Heart left ventricle (tissue), 16 donors: ENCODE data around the gene PKD1. TPM values are rescaled to one million over a fixed set of nuclear protein-coding genes. Genes with fewer than 3 reads are reported as not detected.
A peak's percentile ranks its signal among the peaks of the same experiment; 100 is the strongest.

Experiments used
- ATAC-seq, 4 donors: fragments of 200-7000 bp; cut with Tn5 transposase; one replicate each; pipeline ENCODE4 v1.9.1; 2020 to 2022; ENCODE audit warnings: moderate library complexity in 4 of 4, mild to moderate bottlenecking in 3 of 4, moderate number of reproducible peaks in 1 of 4
- DNase-seq, 5 donors: peaks; one replicate each; pipeline ENCODE4 v3.0.0-alpha.2; 2020
- H3K27ac ChIP-seq, 12 donors: fragments of 200-600 bp; sonication (generic) in 4 of 12; one replicate each; pipeline versions ENCODE4 v1.5.0 to v1.8.0; 2016 to 2022; ENCODE audit warnings: mild to moderate bottlenecking in 2 of 12
- H3K27me3 ChIP-seq, 9 donors: fragments of 200-600 bp; sonication (generic) in 2 of 9; one replicate each; pipeline versions ENCODE4 v1.5.1 to v1.8.0; 2016 to 2022; ENCODE audit warnings: mild to moderate bottlenecking in 3 of 9
- H3K36me3 ChIP-seq, 9 donors: fragments of 200-600 bp; sonication (generic) in 2 of 9; one replicate each; pipeline versions ENCODE4 v1.5.0 to v1.8.0; 2018 to 2022; ENCODE audit warnings: mild to moderate bottlenecking in 2 of 9
- H3K4me1 ChIP-seq, 12 donors: fragments of 200-600 bp; sonication (generic) in 4 of 12; one replicate each; pipeline versions ENCODE4 v1.5.0 to v1.8.0; 2016 to 2022; ENCODE audit warnings: mild to moderate bottlenecking in 3 of 12
- H3K4me3 ChIP-seq, 12 donors: fragments of 200-600 bp; sonication (generic) in 4 of 12; one replicate each; pipeline versions ENCODE4 v1.5.0 to v1.8.0; 2017 to 2022; ENCODE audit warnings: mild to moderate bottlenecking in 9 of 12, moderate library complexity in 4 of 12
- H3K9me3 ChIP-seq, 12 donors: fragments of 200-600 bp; sonication (generic) in 4 of 12; one replicate each; pipeline versions ENCODE4 v1.5.0 to v1.8.0; 2016 to 2022; ENCODE audit warnings: mild to moderate bottlenecking in 1 of 12
- POLR2A ChIP-seq, 2 donors: fragments of 450-650 bp; IDR thresholded peaks; one replicate each; pipeline ENCODE4 v1.6.1; 2017; ENCODE audit warnings: antibody characterized with exemption in 2 of 2, mild to moderate bottlenecking in 2 of 2, moderate library complexity in 2 of 2
- WGBS, 4 donors: extraction: QIAGEN DNeasy Blood & Tissue Kit in 2 of 4; methylation state at CpG; one replicate each; pipeline versions ENCODE4 v1.1.5 to v1.1.7; 2013 to 2018; 5-methylcytosine and 5-hydroxymethylcytosine counted together
- intact Hi-C, 10 donors: fragments of 100-400 bp; cut with DNase I; formaldehyde crosslinking; loops; one replicate each; pipeline versions ENCODE4 v1.11.1 to v1.14.2; 2022
- polyA plus RNA-seq, 2 donors: library from polyadenylated mRNA; stranded (reverse); fragments of 200-250 nt; gene quantifications; one replicate each; pipeline ENCODE4 v1.2.3, GENCODE V29; 2013
- total RNA-seq, 9 donors: library from RNA; depleted of rRNA in 2 of 9; stranded (reverse); fragments of >200 nt in 2 of 9; fragmentation: NEBNext Ultra II Directional in 3 of 9; extraction: Animal tissue kit (Norgen Biotek cat#: 25700) in 3 of 9; gene quantifications; one replicate each; pipeline versions ENCODE4 v1.1.0 to v1.2.4, GENCODE V29; 2016 to 2023
- TF ChIP-seq, protein P1 (sequence below), 12 donors: fragments of 200-600 bp; sonication (generic) in 4 of 12; IDR thresholded peaks; one replicate each; pipeline versions ENCODE4 v1.5.0 to v1.8.0; 2018 to 2022; ENCODE audit warnings: antibody characterized with exemption in 12 of 12, mild to moderate bottlenecking in 5 of 12
- donor health status: ischemic (EF 13 %, LVEDD 7.1; RV severe dilation, severe dysfunction).
- donor health status: healthy with polysubstance abuse.
- donor health status: DM: no; HTN: yes; CAD: no.
- donor health status: DM: no; HTN: no; CAD: no.
- donor health status: ischemic (EF 25% LVEDD 6.9; RV normal size, moderate dysfunction).
- donor health status: ischemic (EF 25% LVEDD 5.7; RV mildly dilated, moderate dysfunction).
- donor health status: healthy.
- donor health status: DM: yes; HTN: yes; CAD: no.
- donor health status: ischemic (EF 35%, LVEDD 5.7; RV mildly dilated, moderate dysfunction).
- donor health status: nonischemic (EF 11% LVEDD 7.7; RV severe dilation, severe dysfunction).
- donor health status: DM: yes; HTN: yes; CAD: no.
- donor health status: PGD.
- donor health status: ischemic (EF 29% LVEDD 5.4; RV normal size, mild dysfunction).
- donor health status: nonischemic (EF 23%, LVEDD 6.1; RV moderate dilation, normal function).

The PKD1 gene
- total and polyA plus RNA-seq, 11 donors, result 64.9 to 441 (median 105) TPM

DNA sequence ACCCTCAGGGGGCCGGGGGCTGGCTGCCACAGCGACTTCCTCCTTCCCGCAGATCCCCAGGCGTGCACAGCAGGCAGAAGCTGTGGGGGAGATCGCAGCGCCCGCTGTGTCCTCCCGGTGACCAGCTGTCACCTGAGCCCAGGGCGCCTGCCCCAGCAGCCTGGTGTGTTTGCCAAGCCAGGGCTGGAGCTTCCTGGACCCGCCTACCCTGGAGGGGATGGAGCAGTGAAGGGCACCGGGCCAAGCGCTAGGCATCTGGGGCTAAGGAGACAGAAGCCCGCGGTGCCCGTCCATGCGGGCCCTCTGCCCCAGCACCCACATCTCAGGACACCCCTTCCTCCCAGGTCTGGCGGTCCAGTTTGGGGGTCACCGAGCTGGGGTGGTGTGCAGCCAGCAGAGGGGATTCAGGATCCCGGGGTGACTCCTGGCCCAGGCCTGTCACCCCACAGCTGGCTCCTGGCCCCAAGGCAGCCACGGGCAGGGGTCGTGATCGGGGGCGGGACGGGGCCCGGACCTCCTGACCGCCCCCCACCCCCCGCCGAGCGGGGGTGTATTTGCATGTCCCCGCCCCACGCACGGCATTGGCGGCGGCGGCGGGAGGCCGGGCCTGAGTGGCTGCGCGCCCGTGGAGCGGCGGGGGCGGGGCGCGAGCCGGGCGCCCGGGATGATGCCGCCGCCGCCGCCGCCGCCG, 12.4 kb upstream of the PKD1 start, which contains the start of gene RAB26:
Gene RAB26, plus strand, starts transcription at position 645 of the 691 bp plus-strand sequence. CDS start 159 bp downstream, outside the sequence.
- Histone ChIP-seq H3K9me3 (no peaks in the 10 kb centered on the region), H3K27ac (peak within 1 kb of the TSS; percentile 34 to 95 (median 88)), H3K4me3 (peak within 1 kb of the TSS; percentile 38 to 64 (median 54)), H3K36me3 (peaks cover 0 to 11% (median 5%) of the 10 kb centered on the region in 9 donors), H3K4me1 (peaks cover 7 to 59% (median 45%) of the 10 kb centered on the region in 12 donors), H3K27me3 (no peaks in the 10 kb centered on the region)
- ATAC-seq (peak; percentile 84 to 95 (median 86)), DNase-seq (peak; percentile 83 to 93 (median 87))
- intact Hi-C loops, result no loop called here
- TF ChIP-seq, protein P1, sequence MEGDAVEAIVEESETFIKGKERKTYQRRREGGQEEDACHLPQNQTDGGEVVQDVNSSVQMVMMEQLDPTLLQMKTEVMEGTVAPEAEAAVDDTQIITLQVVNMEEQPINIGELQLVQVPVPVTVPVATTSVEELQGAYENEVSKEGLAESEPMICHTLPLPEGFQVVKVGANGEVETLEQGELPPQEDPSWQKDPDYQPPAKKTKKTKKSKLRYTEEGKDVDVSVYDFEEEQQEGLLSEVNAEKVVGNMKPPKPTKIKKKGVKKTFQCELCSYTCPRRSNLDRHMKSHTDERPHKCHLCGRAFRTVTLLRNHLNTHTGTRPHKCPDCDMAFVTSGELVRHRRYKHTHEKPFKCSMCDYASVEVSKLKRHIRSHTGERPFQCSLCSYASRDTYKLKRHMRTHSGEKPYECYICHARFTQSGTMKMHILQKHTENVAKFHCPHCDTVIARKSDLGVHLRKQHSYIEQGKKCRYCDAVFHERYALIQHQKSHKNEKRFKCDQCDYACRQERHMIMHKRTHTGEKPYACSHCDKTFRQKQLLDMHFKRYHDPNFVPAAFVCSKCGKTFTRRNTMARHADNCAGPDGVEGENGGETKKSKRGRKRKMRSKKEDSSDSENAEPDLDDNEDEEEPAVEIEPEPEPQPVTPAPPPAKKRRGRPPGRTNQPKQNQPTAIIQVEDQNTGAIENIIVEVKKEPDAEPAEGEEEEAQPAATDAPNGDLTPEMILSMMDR (IDR thresholded peaks at IDR 0.05), result no peak
- no peak for TF ChIP-seq POLR2A (IDR thresholded peaks at IDR 0.05)
- WGBS, 4 donors, result 1 to 8% (median 4%) methylated on average over 8 to 55 of the region's 55 CpGs

DNA sequence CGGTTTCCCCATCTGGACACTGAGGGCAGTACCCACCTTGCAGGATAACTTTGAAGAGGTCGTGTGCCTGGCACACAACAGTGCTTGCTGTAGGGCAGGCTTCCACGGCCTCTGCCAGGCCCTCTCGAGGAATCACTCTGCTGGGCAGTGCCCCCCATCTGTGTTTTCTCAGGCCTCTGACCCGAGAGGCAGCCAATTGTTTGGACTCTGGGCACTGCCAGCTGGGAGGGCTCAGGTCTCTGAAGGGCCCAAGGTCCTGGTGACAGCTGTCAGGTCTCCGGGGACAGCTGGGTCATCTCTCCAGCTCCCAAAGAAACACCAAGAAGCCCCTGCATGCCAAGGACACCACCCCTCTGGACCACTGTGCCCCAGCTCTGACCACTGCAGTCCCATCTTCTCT, 11.7 kb upstream of the PKD1 start:
- intact Hi-C loops, result no loop called here
- H3K9me3 ChIP-seq, result no peaks in the 10 kb centered on the region
- H3K27me3 ChIP-seq, result no peaks in the 10 kb centered on the region
- peak overlapping the region in 3 of 12 donors; percentile 47 to 54 (median 50) for H3K4me3 ChIP-seq
- peaks cover 5 to 51% (median 37%) of the 10 kb centered on the region in 12 donors for H3K4me1 ChIP-seq
- ATAC-seq (no peak), DNase-seq (peak in 1 of 5 donors; percentile 26)
- 58 to 61% (median 59%) methylated on average over 5 to 6 of the region's 6 CpGs for WGBS, 4 donors
- peaks cover 0 to 11% (median 5%) of the 10 kb centered on the region in 9 donors for H3K36me3 ChIP-seq
- TF ChIP-seq, protein P1 (IDR thresholded peaks at IDR 0.05), result no peak
- TF ChIP-seq POLR2A (IDR thresholded peaks at IDR 0.05), result no peak
- peak overlapping the region; percentile 34 to 95 (median 88) for H3K27ac ChIP-seq

- Histone ChIP-seq H3K9me3 (no peaks in the 10 kb centered on the region), H3K36me3 (peaks cover 0 to under 1% (median 0%) of the 10 kb centered on the region in 9 donors), H3K4me1 (peaks cover 0 to 36% (median 22%) of the 10 kb centered on the region in 12 donors), H3K27ac (no peak overlapping the region), H3K4me3 (no peak overlapping the region), H3K27me3 (no peaks in the 10 kb centered on the region)
- no peak for DNase-seq
- WGBS, 4 donors, result 80 to 87% (median 86%) methylated on average over 5 of the region's 5 CpGs
- ATAC-seq, result no peak
- TF ChIP-seq, protein P1 (IDR thresholded peaks at IDR 0.05), result no peak
- no peak for TF ChIP-seq POLR2A (IDR thresholded peaks at IDR 0.05)
- intact Hi-C loops, result no loop called here
These were observed 10.1 kb upstream of the PKD1 start for GRCh38 chr16:2145843-2146242.

- Histone ChIP-seq H3K9me3 (no peaks in the 10 kb centered on the region), H3K27me3 (no peaks in the 10 kb centered on the region), H3K27ac (no peak overlapping the region), H3K4me3 (no peak overlapping the region), H3K4me1 (peaks cover 0 to 22% (median 16%) of the 10 kb centered on the region in 12 donors), H3K36me3 (no peaks in the 10 kb centered on the region)
- TF ChIP-seq POLR2A (IDR thresholded peaks at IDR 0.05), result no peak
- TF ChIP-seq, protein P1 (IDR thresholded peaks at IDR 0.05), result no peak
- DNase-seq (peak in 1 of 5 donors; percentile 52), ATAC-seq (no peak)
- intact Hi-C loops, result no loop called here
- 80 to 87% (median 81%) methylated on average over 15 to 17 of the region's 17 CpGs for WGBS, 4 donors
These were observed 8.3 kb upstream of the PKD1 start for GRCh38 chr16:2143878-2144485.
